Activated CD4-positive, alpha-beta T cell treated with anti-CD3 and anti-CD28 coated beads, Interleukin-2, amount 50 U/mL, for 16 hours (primary cell): ENCODE measurements around the gene CCDC197.
A peak's percentile ranks its signal among the peaks of the same experiment; 100 is the strongest.

Source experiments
- DNase-seq: peaks from one replicate; pipeline ENCODE4 v3.0.0-alpha.2; 2020

Gene CCDC197

GRCh38 chr14:94001501-94002396 is 4.6 kb downstream of the CCDC197 start:
- DNase-seq, result peak; percentile 72

GRCh38 chr14:94003397-94003796 is 6.3 kb downstream of the CCDC197 start:
- DNase-seq, result no peak

- DNase-seq, result no peak
Measured at GRCh38 chr14:94004015-94004414, 6.9 kb downstream of the CCDC197 start.

- DNase-seq, result peak; percentile 50
Measured at GRCh38 chr14:94005324-94006073, 8.4 kb downstream of the CCDC197 start.

- peak; percentile 59 for DNase-seq
Measured at GRCh38 chr14:94008234-94008633, 11.1 kb downstream of the CCDC197 start.

- no peak for DNase-seq
Measured at GRCh38 chr14:94009767-94010166, 12.7 kb downstream of the CCDC197 start.

- no peak for DNase-seq
Measured at GRCh38 chr14:94010625-94011024, 13.5 kb downstream of the CCDC197 start.

- no peak for DNase-seq
Measured at GRCh38 chr14:94011795-94012194, 14.7 kb downstream of the CCDC197 start.

GRCh38 chr14:94014382-94014781 is 17.3 kb downstream of the CCDC197 start:
- DNase-seq, result no peak

- DNase-seq, result no peak
Measured at GRCh38 chr14:94015223-94015622, 18.1 kb downstream of the CCDC197 start.

- DNase-seq, result no peak
Measured at GRCh38 chr14:94016446-94016976, 19.4 kb downstream of the CCDC197 start.

- DNase-seq, result no peak
Measured at GRCh38 chr14:94018308-94018707, 21.2 kb downstream of the CCDC197 start.

GRCh38 chr14:94019329-94019728 is 22.2 kb downstream of the CCDC197 start:
- no peak for DNase-seq

GRCh38 chr14:94020267-94020666 is 23.2 kb downstream of the CCDC197 start:
- DNase-seq, result no peak

GRCh38 chr14:94021001-94021400 is 23.9 kb downstream of the CCDC197 start:
- no peak for DNase-seq

GRCh38 chr14:94021416-94022157 is 24.5 kb downstream of the CCDC197 start:
- DNase-seq, result peak; percentile 66

- DNase-seq, result no peak
Measured at GRCh38 chr14:94022532-94023411, 25.7 kb downstream of the CCDC197 start.

GRCh38 chr14:94024549-94024948 is 27.4 kb downstream of the CCDC197 start:
- DNase-seq, result no peak

GRCh38 chr14:94025720-94026119 is 28.6 kb downstream of the CCDC197 start:
- DNase-seq, result no peak

- DNase-seq, result peak; percentile 99
Measured at GRCh38 chr14:94026173-94026888, 29.2 kb downstream of the CCDC197 start, which contains the start of gene OTUB2. TSS of gene OTUB2 (plus strand) at chr14:94026340. CDS start at chr14:94026538, 198 bp downstream.

GRCh38 chr14:94026889-94027469 is 29.9 kb downstream of the CCDC197 start:
- DNase-seq, result no peak
